Ascending aorta (tissue), 2 donors: ENCODE results near the gene SEMA6C. TPM values are rescaled to one million over a fixed set of nuclear protein-coding genes. Genes with fewer than 3 reads are reported as not detected.

ENCODE experiments used
- DNase-seq, 2 donors: peaks; one replicate each; pipeline ENCODE4 v3.0.0-alpha.2; 2019; ENCODE audit warnings: low spot score in 2 of 2
- H3K27ac ChIP-seq, 2 donors: fragments of 200-600 bp; sonication (generic); one replicate each; pipeline ENCODE4 v1.5.1; 2016 to 2017; ENCODE audit warnings: mild to moderate bottlenecking in 1 of 2
- H3K27me3 ChIP-seq: fragments of 200-600 bp; sonication (generic); one replicate; pipeline ENCODE4 v1.5.1; 2017
- H3K36me3 ChIP-seq, 2 donors: fragments of 200-600 bp; sonication (generic); one replicate each; pipeline ENCODE4 v1.5.1; 2016
- H3K4me1 ChIP-seq, 2 donors: fragments of 200-600 bp; sonication (generic); one replicate each; pipeline ENCODE4 v1.5.1; 2016 to 2017; ENCODE audit warnings: mild to moderate bottlenecking in 1 of 2
- H3K4me3 ChIP-seq, 2 donors: fragments of 200-600 bp; sonication (generic); one replicate each; pipeline ENCODE4 v1.5.1; 2016 to 2017; ENCODE audit warnings: mild to moderate bottlenecking in 1 of 2
- H3K9me3 ChIP-seq, 2 donors: fragments of 200-600 bp; sonication (generic); one replicate each; pipeline ENCODE4 v1.5.1; 2016
- CTCF ChIP-seq, 3 experiments: fragments of 200-600 bp in 2 of 3; fragments of 450-650 bp in 1 of 3; sonication (generic) in 2 of 3; IDR thresholded peaks; one replicate each; pipeline ENCODE4 v1.5.1; 2016 to 2019; ENCODE audit warnings: antibody characterized with exemption in 3 of 3, mild to moderate bottlenecking in 1 of 3, moderate library complexity in 1 of 3
- intact Hi-C: fragments of 100-400 bp; cut with DNase I; formaldehyde crosslinking; loops from one replicate; pipeline ENCODE4 v1.15.1; 2023
- total RNA-seq: library from RNA; depleted of rRNA; stranded (reverse); fragments of >200 nt; gene quantifications from one replicate; pipeline ENCODE4 v1.1.0, GENCODE V29; 2016

SEMA6C gene
- total RNA-seq, 1 donor from 2014 or later = 31.8 TPM

GRCh38 chr1:151085953-151086559 lies 60.4 kb downstream of the SEMA6C start:
- H3K36me3 ChIP-seq = no peaks in the 10 kb centered on the region
- no peaks in the 10 kb centered on the region for H3K4me1 ChIP-seq
- H3K27ac ChIP-seq = no peak overlapping the region
- no peak overlapping the region for H3K4me3 ChIP-seq
- H3K9me3 ChIP-seq = no peaks in the 10 kb centered on the region
- intact Hi-C loops = no loop called here
- no peaks in the 10 kb centered on the region for H3K27me3 ChIP-seq
- TF ChIP-seq CTCF (IDR thresholded peaks at IDR 0.05) = no peak
- DNase-seq = no peak

Other genes with a start within 250 kb of the SEMA6C start
- 21.3 TPM for gene SETDB1, start 220.3 kb downstream of the SEMA6C start, total RNA-seq
- gene CERS2, start 171.8 kb downstream of the SEMA6C start, total RNA-seq = 114 TPM
- not detected for gene ANXA9, start 164.3 kb downstream of the SEMA6C start, total RNA-seq
- 9.7 TPM for gene MINDY1, start 139.7 kb downstream of the SEMA6C start, total RNA-seq
- 36.5 TPM for gene PRUNE1, start 138.2 kb downstream of the SEMA6C start, total RNA-seq
- not detected for gene BNIPL, start 110.0 kb downstream of the SEMA6C start, total RNA-seq
- gene C1orf56, start 98.9 kb downstream of the SEMA6C start, total RNA-seq = 11.4 TPM
- 42.4 TPM for gene CDC42SE1, start 87.0 kb downstream of the SEMA6C start, total RNA-seq
- gene MLLT11, start 86.2 kb downstream of the SEMA6C start, total RNA-seq = 3.6 TPM
- 3.7 TPM for gene GABPB2, start 75.9 kb downstream of the SEMA6C start, total RNA-seq
- gene TNFAIP8L2, start 10.0 kb upstream of the SEMA6C start, total RNA-seq = not detected
- 0.85 TPM for gene LYSMD1, start 19.3 kb upstream of the SEMA6C start, total RNA-seq
- 27.4 TPM for gene SCNM1, start 19.5 kb upstream of the SEMA6C start, total RNA-seq
- not detected for gene TMOD4, start 29.4 kb upstream of the SEMA6C start, total RNA-seq
- 33.6 TPM for gene VPS72, start 43.6 kb upstream of the SEMA6C start, total RNA-seq
- 36.5 TPM for gene PIP5K1A, start 51.9 kb upstream of the SEMA6C start, total RNA-seq
- gene PSMD4, start 108.1 kb upstream of the SEMA6C start, total RNA-seq = 83.5 TPM
- gene ZNF687, start 135.7 kb upstream of the SEMA6C start, total RNA-seq = 67.9 TPM
- gene PI4KB, start 180.8 kb upstream of the SEMA6C start, total RNA-seq = 94.8 TPM
- gene RFX5, start 200.6 kb upstream of the SEMA6C start, total RNA-seq = 8.4 TPM
- gene SELENBP1, start 226.1 kb upstream of the SEMA6C start, total RNA-seq = 102 TPM